Measurements from ENCODE around the gene DKK3. TPM values are rescaled to one million over a fixed set of nuclear protein-coding genes. Genes with fewer than 3 reads are reported as not detected.

DKK3 gene
- polyA plus RNA-seq, 1 of the 3 experiments (the other 2 are of a cell fraction): 1,174 TPM

- ChIA-PET CTCF (interaction anchor here (0.6 to 3.4 kb wide), 10 partner anchors 8 to 208 kb away, joined by 3 to 11 read pairs (median 3); no protein-coding TSS in a partner anchor), POLR2A (interaction anchor here (1.3 to 2.6 kb wide), 3 partner anchors 8 to 28 kb away, joined by 3 to 18 read pairs (median 8); no protein-coding TSS in a partner anchor)
- Histone ChIP-seq H3K4me3 (ENCODE audit: low read depth in 2 of 2, low read length in 1 of 2) (peak overlapping the region; percentile 92 to 94), H3K36me3 (replicated peaks in 1 of 2; ENCODE audit: control insufficient read depth in 1 of 2, insufficient read depth in 2 of 2, low read length in 1 of 2) (peaks cover 35 to 39% of the 10 kb centered on the region in 2 experiments), H4K20me1 (ENCODE audit: insufficient read depth) (peaks cover 40% of the 10 kb centered on the region), H2AFZ (ENCODE audit: low read depth) (no peak overlapping the region), H3K27me3 (ENCODE audit: insufficient read depth) (no peaks in the 10 kb centered on the region), H3K4me2 (peak overlapping the region; percentile 97), H3K27ac (ENCODE audit: low read depth in 2 of 2, low read length in 1 of 2) (peak overlapping the region in 1 of 2 experiments; percentile 85; a peak in 1 of 4 replicates), H3F3A (replicated peaks; ENCODE audit: insufficient read depth) (peaks cover 29% of the 10 kb centered on the region), H3K9me3 (no peaks in the 10 kb centered on the region), H3K79me2 (ENCODE audit: insufficient read depth) (peaks cover 68% of the 10 kb centered on the region), H3K9me2 (no peaks in the 10 kb centered on the region), H3K9ac (peak overlapping the region; percentile 92; the same call in 1 of the 2 replicates), H3K4me1 (ENCODE audit: control insufficient read depth in 1 of 2, insufficient read depth in 2 of 2, low read depth in 1 of 2, low read length in 1 of 2) (peaks cover 36% of the 10 kb centered on the region in 2 experiments; a peak in 3 of 4 replicates)
- no peak for DNase-seq
- TF ChIP-seq USF1 (IDR thresholded peaks at IDR 0.05; ENCODE audit: borderline replicate concordance, low read depth): no peak
- TF ChIP-seq ELF1 (IDR thresholded peaks at IDR 0.05): no peak
- peak; percentile 90 for TF ChIP-seq REST (IDR thresholded peaks at IDR 0.05; ENCODE audit: low read depth, low read length)
- 0 out of 2 replicates have a peak, but pooled peaks have one; percentile 30 for TF ChIP-seq SIN3A (IDR thresholded peaks at IDR 0.05; ENCODE audit: borderline replicate concordance, low read depth, low read length)
- no peak for TF ChIP-seq NFIC (IDR thresholded peaks at IDR 0.05; ENCODE audit: borderline replicate concordance)
- 92% methylated on average over 4 of the region's 5 CpGs for WGBS (ENCODE audit: low lambda C conversion rate)
These were observed 1.2 kb downstream of the DKK3 start for GRCh38 chr11:12007230-12007593.

GRCh38 chr11:12006552-12007229 lies 1.7 kb downstream of the DKK3 start:
- H4K20me1 ChIP-seq (ENCODE audit: insufficient read depth): peaks cover 40% of the 10 kb centered on the region
- peak overlapping the region in 1 of 2 experiments; percentile 85; a peak in 2 of 4 replicates for H3K27ac ChIP-seq (ENCODE audit: low read depth in 2 of 2, low read length in 1 of 2)
- H3K9me3 ChIP-seq: no peaks in the 10 kb centered on the region
- ChIA-PET POLR2A (interaction anchor here (1.3 kb wide), 1 partner anchor 9 kb away, joined by 3 read pairs; no protein-coding TSS in a partner anchor), CTCF (interaction anchor here (0.6 to 3.4 kb wide), 11 partner anchors 8 to 188 kb away, joined by 3 to 11 read pairs (median 3); partner anchors contain the start of gene USP47)
- peaks cover 72% of the 10 kb centered on the region for H3K79me2 ChIP-seq (ENCODE audit: insufficient read depth)
- H3K27me3 ChIP-seq (ENCODE audit: insufficient read depth): no peaks in the 10 kb centered on the region
- peak overlapping the region; percentile 92 to 94; a peak in 3 of 4 replicates for H3K4me3 ChIP-seq (ENCODE audit: low read depth in 2 of 2, low read length in 1 of 2)
- H3K9ac ChIP-seq: peak overlapping the region; percentile 92; the same call in 1 of the 2 replicates
- TF ChIP-seq SMC3 (IDR thresholded peaks at IDR 0.05; ENCODE audit: low read depth, low read length) (no peak), TCF12 (IDR thresholded peaks at IDR 0.05) (no peak), CTCF (IDR thresholded peaks at IDR 0.05) (no peak)
- peaks cover 40 to 44% of the 10 kb centered on the region in 2 experiments for H3K36me3 ChIP-seq (replicated peaks in 1 of 2; ENCODE audit: control insufficient read depth in 1 of 2, insufficient read depth in 2 of 2, low read length in 1 of 2)
- peaks cover 33% of the 10 kb centered on the region for H3F3A ChIP-seq (replicated peaks; ENCODE audit: insufficient read depth)
- peak overlapping the region; percentile 97 for H3K4me2 ChIP-seq
- H3K4me1 ChIP-seq (ENCODE audit: control insufficient read depth in 1 of 2, insufficient read depth in 2 of 2, low read depth in 1 of 2, low read length in 1 of 2): peaks cover 36% of the 10 kb centered on the region in 2 experiments; a peak in 3 of 4 replicates
- no peak overlapping the region for H2AFZ ChIP-seq (ENCODE audit: low read depth)
- no peak for DNase-seq
- 89% methylated on average over 7 of the region's 7 CpGs for WGBS (ENCODE audit: low lambda C conversion rate)
- no peaks in the 10 kb centered on the region for H3K9me2 ChIP-seq
